PFSK-1 (cell line): Measurements from ENCODE around the gene NODAL.

Experiments used
- POLR2AphosphoS5 ChIP-seq: IDR thresholded peaks from 2 replicates; pipeline ENCODE4 v1.6.1; 2012; ENCODE audit warnings: low read depth, mild to moderate bottlenecking, control low read depth, low read length, moderate library complexity
- REST ChIP-seq, 2 experiments: IDR thresholded peaks; 2 replicates each; pipeline versions ENCODE4 v1.6.1 to v1.8.0; 2011 to 2012; ENCODE audit warnings: low read depth in 2 of 2, low read length in 2 of 2, control low read depth in 1 of 2, inconsistent platforms in 1 of 2, mild to moderate bottlenecking in 1 of 2, moderate library complexity in 1 of 2; ENCODE audit not compliant: insufficient read depth in 1 of 2
- TAF1 ChIP-seq: IDR thresholded peaks from 2 replicates; pipeline ENCODE4 v1.6.1; 2012; ENCODE audit warnings: low read length, control low read depth, borderline replicate concordance; ENCODE audit not compliant: insufficient read depth

GRCh38 chr10:70465278-70465677 lies 23.8 kb upstream of the NODAL start:
- TF ChIP-seq TAF1 (no peak), POLR2AphosphoS5 (no peak), REST (IDR thresholded peaks at IDR 0.05; ENCODE audit: insufficient read depth in 1 of 2, low read depth in 2 of 2, low read length in 2 of 2) (no peak)
